Mesenchymal stem cell (in vitro differentiated cells and primary cell): Measurements from ENCODE around the gene PLXNB3.
"Not testable (repeated sequence)": the region's sequence is repeated elsewhere in the genome, so short reads cannot be mapped to it uniquely, and the experiment has no call there.

Experiments
- DNase-seq: peaks from one replicate; pipeline ENCODE4 v3.0.0-alpha.2; 2013
- H2AFZ ChIP-seq: one replicate; pipeline ENCODE4 v1.6.1; 2013; ENCODE audit warnings: low read depth, mild to moderate bottlenecking, control low read depth, inconsistent platforms, low read length, moderate library complexity
- H2AK5ac ChIP-seq: 2 replicates; pipeline ENCODE4 v1.6.1; 2013; ENCODE audit warnings: low read length, moderate library complexity, mild to moderate bottlenecking, inconsistent platforms; ENCODE audit not compliant: severe bottlenecking
- H2BK120ac ChIP-seq: one replicate; pipeline ENCODE4 v1.6.1; 2013; ENCODE audit warnings: low read depth, mild to moderate bottlenecking, inconsistent platforms, low read length, moderate library complexity
- H2BK12ac ChIP-seq, 2 experiments: one replicate each; pipeline ENCODE4 v1.6.1; 2013; ENCODE audit warnings: inconsistent platforms in 2 of 2, low read length in 2 of 2, mild to moderate bottlenecking in 2 of 2, moderate library complexity in 2 of 2, control low read depth in 1 of 2
- H2BK15ac ChIP-seq: one replicate; pipeline ENCODE4 v1.6.1; 2013; ENCODE audit warnings: mild to moderate bottlenecking, low read depth, inconsistent platforms; ENCODE audit not compliant: poor library complexity, severe bottlenecking
- H2BK5ac ChIP-seq: 2 replicates; pipeline ENCODE4 v1.6.1; 2013; ENCODE audit warnings: low read depth, mild to moderate bottlenecking, low read length, control low read depth, inconsistent platforms; ENCODE audit not compliant: poor library complexity, severe bottlenecking
- H3K14ac ChIP-seq, 2 experiments: one replicate each; pipeline ENCODE4 v1.6.1; 2013; ENCODE audit warnings: inconsistent platforms in 2 of 2, low read length in 2 of 2, control low read depth in 1 of 2, mild to moderate bottlenecking in 1 of 2, moderate library complexity in 1 of 2
- H3K18ac ChIP-seq, 2 experiments: one replicate each; pipeline ENCODE4 v1.6.1; 2013; ENCODE audit warnings: inconsistent platforms in 2 of 2, low read length in 2 of 2, control low read depth in 1 of 2, low read depth in 1 of 2, mild to moderate bottlenecking in 1 of 2
- H3K23ac ChIP-seq, 2 experiments: one replicate each; pipeline ENCODE4 v1.6.1; 2013; ENCODE audit warnings: inconsistent platforms in 2 of 2, low read length in 2 of 2, mild to moderate bottlenecking in 2 of 2, moderate library complexity in 2 of 2, control low read depth in 1 of 2
- H3K27ac ChIP-seq: 2 replicates; pipeline ENCODE4 v1.5.1; 2013; ENCODE audit warnings: mild to moderate bottlenecking, moderate library complexity, low read length, control low read depth, inconsistent platforms; ENCODE audit not compliant: poor library complexity, severe bottlenecking
- H3K27me3 ChIP-seq, 2 experiments: 2 replicates each; pipeline versions ENCODE4 v1.6.1 to v1.7.0; 2013; ENCODE audit warnings: low read length in 2 of 2, mild to moderate bottlenecking in 2 of 2, moderate library complexity in 2 of 2, control low read depth in 1 of 2, inconsistent platforms in 1 of 2; ENCODE audit not compliant: control insufficient read depth in 1 of 2, insufficient read depth in 1 of 2
- H3K36me3 ChIP-seq, 2 experiments: 2 replicates each; pipeline versions ENCODE4 v1.6.1 to v1.7.0; 2013; ENCODE audit warnings: low read length in 2 of 2, control low read depth in 1 of 2, inconsistent platforms in 1 of 2, low read depth in 1 of 2, mild to moderate bottlenecking in 1 of 2; ENCODE audit not compliant: insufficient read depth in 2 of 2, control insufficient read depth in 1 of 2
- H3K4ac ChIP-seq, 2 experiments: one replicate each; pipeline ENCODE4 v1.6.1; 2013; ENCODE audit warnings: inconsistent platforms in 2 of 2, low read length in 2 of 2, mild to moderate bottlenecking in 2 of 2, moderate library complexity in 2 of 2, control low read depth in 1 of 2, low read depth in 1 of 2
- H3K4me1 ChIP-seq: 2 replicates; pipeline ENCODE4 v1.6.1; 2013; ENCODE audit warnings: low read depth, low read length, control low read depth; ENCODE audit not compliant: control insufficient read depth, insufficient read depth
- H3K4me2 ChIP-seq: 2 replicates; pipeline ENCODE4 v1.6.1; 2013; ENCODE audit warnings: low read length, mild to moderate bottlenecking, inconsistent platforms; ENCODE audit not compliant: poor library complexity, severe bottlenecking
- H3K4me3 ChIP-seq, 2 experiments: 2 replicates each; pipeline versions ENCODE4 v1.5.1 to v1.7.0; 2013; ENCODE audit warnings: low read length in 2 of 2, mild to moderate bottlenecking in 2 of 2, control low read depth in 1 of 2, low read depth in 1 of 2; ENCODE audit not compliant: insufficient read depth in 1 of 2
- H3K79me1 ChIP-seq: replicated peaks from 2 replicates; pipeline ENCODE4 v1.6.1; 2013; ENCODE audit warnings: mild to moderate bottlenecking, control low read depth, low read length, inconsistent platforms; ENCODE audit not compliant: poor library complexity, severe bottlenecking
- H3K9ac ChIP-seq: 2 replicates; pipeline ENCODE4 v1.7.0; 2013; ENCODE audit warnings: mild to moderate bottlenecking, low read length, moderate library complexity
- H3K9me3 ChIP-seq: 2 replicates; pipeline ENCODE4 v1.7.0; 2013; ENCODE audit warnings: mild to moderate bottlenecking, low read length; ENCODE audit not compliant: control insufficient read depth
- H4K8ac ChIP-seq: one replicate; pipeline ENCODE4 v1.6.1; 2013; ENCODE audit warnings: inconsistent platforms, mild to moderate bottlenecking, low read length, moderate library complexity
- H4K91ac ChIP-seq: one replicate; pipeline ENCODE4 v1.6.1; 2013; ENCODE audit warnings: mild to moderate bottlenecking, low read length, inconsistent platforms
- WGBS: methylation state at CpG from one replicate; pipeline ENCODE4 v1.1.7; 2013; ENCODE audit warnings: mixed read lengths; 5-methylcytosine and 5-hydroxymethylcytosine counted together

Gene PLXNB3

DNA sequence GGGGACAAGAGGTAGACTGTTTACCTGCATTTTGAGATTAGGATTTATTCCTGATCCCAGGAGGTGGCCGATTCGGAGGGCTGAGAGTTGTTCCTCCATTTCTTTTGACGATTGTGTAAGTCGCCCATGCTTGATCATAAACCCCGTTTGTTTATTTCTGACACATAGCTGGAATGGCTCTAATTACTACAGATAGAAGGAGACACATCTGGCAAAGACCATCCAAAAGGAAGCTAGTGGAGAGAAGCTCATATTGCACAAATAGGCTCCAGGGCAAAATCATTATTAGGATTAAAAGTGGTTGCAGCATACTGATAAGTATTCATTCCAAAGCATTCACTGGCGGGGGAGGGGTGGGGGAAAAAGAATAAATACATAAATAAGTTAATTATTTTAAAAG, 17.1 kb upstream of the PLXNB3 start:
- not testable (repeated sequence) for H3K23ac ChIP-seq, H3K14ac ChIP-seq, H3K4ac ChIP-seq, H3K79me1 ChIP-seq, H3K36me3 ChIP-seq, H2BK12ac ChIP-seq, H3K18ac ChIP-seq, H4K91ac ChIP-seq, DNase-seq, H2BK15ac ChIP-seq, H3K4me3 ChIP-seq, H3K27ac ChIP-seq, H2AFZ ChIP-seq, H3K4me1 ChIP-seq, H3K9me3 ChIP-seq, H4K8ac ChIP-seq, H2BK5ac ChIP-seq, H2AK5ac ChIP-seq, H3K4me2 ChIP-seq, H3K9ac ChIP-seq, H2BK120ac ChIP-seq
- peaks cover 0 to 16% of the 10 kb centered on the region in 2 experiments for H3K27me3 ChIP-seq
- WGBS, result 90% methylated on average over 2 of the region's 6 CpGs

DNA sequence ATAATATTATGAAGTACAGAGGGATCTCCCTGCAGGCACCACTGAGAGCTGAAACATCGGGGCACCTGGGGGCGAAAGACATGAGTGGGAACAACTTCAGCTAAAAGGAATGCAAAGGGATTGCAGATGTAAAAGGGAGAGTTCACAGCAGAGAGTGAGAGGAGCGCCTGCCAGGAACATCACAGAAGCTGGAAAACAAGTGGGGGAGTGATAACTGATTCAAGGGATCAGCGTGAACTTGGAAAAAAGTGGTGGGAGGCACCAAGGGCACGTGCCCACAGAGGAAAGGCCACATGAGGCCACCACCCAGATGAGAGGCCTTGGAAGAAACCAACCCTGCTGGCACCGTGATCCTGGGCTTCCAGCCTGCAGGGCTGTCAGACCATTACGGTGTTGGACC, 15.0 kb upstream of the PLXNB3 start:
- not testable (repeated sequence) for H3K18ac ChIP-seq, H4K8ac ChIP-seq, H3K23ac ChIP-seq, DNase-seq, H3K4ac ChIP-seq, H3K9ac ChIP-seq, H3K79me1 ChIP-seq, H3K4me1 ChIP-seq, H3K36me3 ChIP-seq, H2BK12ac ChIP-seq, H3K9me3 ChIP-seq, H4K91ac ChIP-seq, H3K27ac ChIP-seq, H3K14ac ChIP-seq, H3K4me2 ChIP-seq, H2AK5ac ChIP-seq, H3K4me3 ChIP-seq, H2BK120ac ChIP-seq, H2BK5ac ChIP-seq, H2BK15ac ChIP-seq, H2AFZ ChIP-seq
- peaks cover 0 to 17% of the 10 kb centered on the region in 2 experiments for H3K27me3 ChIP-seq
- WGBS, result 91% methylated on average over 7 of the region's 7 CpGs

GRCh38 chrX:153750127-153750774, 13.8 kb upstream of the PLXNB3 start:
- Histone ChIP-seq H2BK15ac (no peak overlapping the region), H3K36me3 (no peaks in the 10 kb centered on the region), H2BK120ac (no peak overlapping the region), H3K27ac (no peak overlapping the region), H3K9me3 (peaks cover 6% of the 10 kb centered on the region), H3K9ac (no peak overlapping the region), H3K4me3 (no peak overlapping the region), H3K4ac (no peak overlapping the region), H2AK5ac (no peak overlapping the region), H2BK5ac (no peak overlapping the region), H3K23ac (no peak overlapping the region), H3K79me1 (no peaks in the 10 kb centered on the region), H4K91ac (no peak overlapping the region), H2AFZ (no peak overlapping the region), H3K14ac (no peak overlapping the region), H2BK12ac (no peak overlapping the region), H3K27me3 (peaks cover 0 to 21% of the 10 kb centered on the region in 2 experiments), H3K4me2 (no peak overlapping the region), H4K8ac (no peak overlapping the region), H3K4me1 (no peaks in the 10 kb centered on the region), H3K18ac (no peak overlapping the region)
- no peak for DNase-seq
- WGBS, result 87% methylated on average over 11 of the region's 12 CpGs

DNA sequence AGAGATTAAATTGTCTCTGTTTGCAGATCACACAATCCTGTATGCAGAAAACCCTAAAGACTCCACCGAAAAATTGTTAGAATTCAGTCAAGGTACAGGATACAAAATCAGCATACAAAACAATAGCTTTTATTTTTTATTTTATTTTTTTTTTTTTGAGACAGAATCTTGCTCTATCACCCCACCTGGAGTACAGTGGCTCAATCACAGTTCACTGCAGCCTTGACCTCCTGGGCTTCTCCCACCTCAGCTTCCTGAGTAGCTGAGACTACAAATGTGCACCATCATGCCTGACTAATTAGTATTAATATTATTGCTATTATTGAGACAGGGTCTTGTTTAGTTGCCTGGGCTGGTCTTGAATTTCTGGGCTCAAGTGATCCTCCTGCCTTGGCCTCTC, 8.9 kb upstream of the PLXNB3 start:
- Histone ChIP-seq H3K18ac (no peak overlapping the region), H3K4me2 (no peak overlapping the region), H2BK5ac (no peak overlapping the region), H3K27ac (no peak overlapping the region), H3K23ac (no peak overlapping the region), H2BK15ac (no peak overlapping the region), H3K36me3 (peaks cover 0 to 6% of the 10 kb centered on the region in 2 experiments), H4K91ac (no peak overlapping the region), H2AFZ (no peak overlapping the region), H3K4me1 (no peaks in the 10 kb centered on the region), H3K14ac (no peak overlapping the region), H3K9me3 (peaks cover 25% of the 10 kb centered on the region), H2BK12ac (no peak overlapping the region), H3K9ac (no peak overlapping the region), H2BK120ac (no peak overlapping the region), H3K4me3 (no peak overlapping the region), H3K27me3 (peaks cover 0 to 13% of the 10 kb centered on the region in 2 experiments), H4K8ac (no peak overlapping the region), H3K79me1 (no peaks in the 10 kb centered on the region), H3K4ac (no peak overlapping the region), H2AK5ac (no peak overlapping the region)
- WGBS, result no CpG with 5 or more reads among the region's 1 CpG
- no peak for DNase-seq
